ENCODE results near the gene PBX3. TPM values are rescaled to one million over a fixed set of nuclear protein-coding genes. Genes with fewer than 3 reads are reported as not detected.

Gene PBX3
- total RNA-seq, 1 experiment from 2014 or later, result 39.0 TPM

DNA sequence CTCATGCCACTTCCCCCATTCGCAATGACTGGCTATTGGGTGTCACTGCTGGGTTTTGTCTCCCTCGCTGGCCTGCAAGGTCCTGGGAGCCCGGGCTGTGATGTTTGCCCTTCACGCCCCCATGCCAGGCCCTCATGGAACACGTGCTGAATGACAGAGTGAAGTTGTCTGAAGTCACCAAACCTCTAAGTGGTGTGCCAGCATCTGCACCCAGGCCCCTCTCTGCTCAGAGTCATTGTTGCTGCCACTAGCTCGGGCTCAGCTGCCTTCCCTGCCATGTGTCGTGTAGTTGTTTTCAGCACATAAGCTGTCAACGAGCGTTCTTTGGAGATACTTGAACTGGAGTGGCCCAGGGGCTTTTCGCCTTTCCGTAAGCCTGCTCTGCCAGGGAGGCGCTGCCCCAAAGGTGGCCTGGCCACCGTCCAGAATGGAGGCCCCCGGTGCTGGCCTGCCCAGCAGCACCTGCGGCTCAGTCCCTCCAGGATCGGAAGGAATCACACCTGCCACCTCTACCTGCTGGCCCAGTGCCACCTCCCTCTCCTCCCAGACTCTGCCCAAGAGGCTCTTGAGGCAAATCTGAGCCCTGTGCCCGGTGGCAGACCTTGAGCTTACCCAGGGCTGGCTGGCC, 250.1 kb downstream of the PBX3 start:
- H3K27ac ChIP-seq (ENCODE audit: low read length), result no peak overlapping the region
- POLR2A ChIA-PET, result interaction anchor here (0.5 kb wide), 1 partner anchor 188 kb away, joined by 7 read pairs; no protein-coding TSS in a partner anchor
- in situ Hi-C loops (cut with HindIII; ENCODE audit: low pct_unique_long_range_greater_than_20kb, low sequenced_read_pairs) (no loop called here), intact Hi-C loops (cut with micrococcal nuclease; ENCODE audit: unreplicated experiment) (no loop called here)
- TF ChIP-seq, protein P1, sequence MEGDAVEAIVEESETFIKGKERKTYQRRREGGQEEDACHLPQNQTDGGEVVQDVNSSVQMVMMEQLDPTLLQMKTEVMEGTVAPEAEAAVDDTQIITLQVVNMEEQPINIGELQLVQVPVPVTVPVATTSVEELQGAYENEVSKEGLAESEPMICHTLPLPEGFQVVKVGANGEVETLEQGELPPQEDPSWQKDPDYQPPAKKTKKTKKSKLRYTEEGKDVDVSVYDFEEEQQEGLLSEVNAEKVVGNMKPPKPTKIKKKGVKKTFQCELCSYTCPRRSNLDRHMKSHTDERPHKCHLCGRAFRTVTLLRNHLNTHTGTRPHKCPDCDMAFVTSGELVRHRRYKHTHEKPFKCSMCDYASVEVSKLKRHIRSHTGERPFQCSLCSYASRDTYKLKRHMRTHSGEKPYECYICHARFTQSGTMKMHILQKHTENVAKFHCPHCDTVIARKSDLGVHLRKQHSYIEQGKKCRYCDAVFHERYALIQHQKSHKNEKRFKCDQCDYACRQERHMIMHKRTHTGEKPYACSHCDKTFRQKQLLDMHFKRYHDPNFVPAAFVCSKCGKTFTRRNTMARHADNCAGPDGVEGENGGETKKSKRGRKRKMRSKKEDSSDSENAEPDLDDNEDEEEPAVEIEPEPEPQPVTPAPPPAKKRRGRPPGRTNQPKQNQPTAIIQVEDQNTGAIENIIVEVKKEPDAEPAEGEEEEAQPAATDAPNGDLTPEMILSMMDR (IDR thresholded peaks at IDR 0.05), result no peak
- TF ChIP-seq TCF7L2 (IDR thresholded peaks at IDR 0.05; ENCODE audit: low read depth, low read length), result no peak
- TF ChIP-seq POLR2AphosphoS5 (IDR thresholded peaks at IDR 0.05; ENCODE audit: low read depth, low read length), result no peak
- TF ChIP-seq SIN3A (IDR thresholded peaks at IDR 0.05; ENCODE audit: borderline replicate concordance, insufficient read depth, low read depth, low read length), result no peak
- TF ChIP-seq, protein P2, sequence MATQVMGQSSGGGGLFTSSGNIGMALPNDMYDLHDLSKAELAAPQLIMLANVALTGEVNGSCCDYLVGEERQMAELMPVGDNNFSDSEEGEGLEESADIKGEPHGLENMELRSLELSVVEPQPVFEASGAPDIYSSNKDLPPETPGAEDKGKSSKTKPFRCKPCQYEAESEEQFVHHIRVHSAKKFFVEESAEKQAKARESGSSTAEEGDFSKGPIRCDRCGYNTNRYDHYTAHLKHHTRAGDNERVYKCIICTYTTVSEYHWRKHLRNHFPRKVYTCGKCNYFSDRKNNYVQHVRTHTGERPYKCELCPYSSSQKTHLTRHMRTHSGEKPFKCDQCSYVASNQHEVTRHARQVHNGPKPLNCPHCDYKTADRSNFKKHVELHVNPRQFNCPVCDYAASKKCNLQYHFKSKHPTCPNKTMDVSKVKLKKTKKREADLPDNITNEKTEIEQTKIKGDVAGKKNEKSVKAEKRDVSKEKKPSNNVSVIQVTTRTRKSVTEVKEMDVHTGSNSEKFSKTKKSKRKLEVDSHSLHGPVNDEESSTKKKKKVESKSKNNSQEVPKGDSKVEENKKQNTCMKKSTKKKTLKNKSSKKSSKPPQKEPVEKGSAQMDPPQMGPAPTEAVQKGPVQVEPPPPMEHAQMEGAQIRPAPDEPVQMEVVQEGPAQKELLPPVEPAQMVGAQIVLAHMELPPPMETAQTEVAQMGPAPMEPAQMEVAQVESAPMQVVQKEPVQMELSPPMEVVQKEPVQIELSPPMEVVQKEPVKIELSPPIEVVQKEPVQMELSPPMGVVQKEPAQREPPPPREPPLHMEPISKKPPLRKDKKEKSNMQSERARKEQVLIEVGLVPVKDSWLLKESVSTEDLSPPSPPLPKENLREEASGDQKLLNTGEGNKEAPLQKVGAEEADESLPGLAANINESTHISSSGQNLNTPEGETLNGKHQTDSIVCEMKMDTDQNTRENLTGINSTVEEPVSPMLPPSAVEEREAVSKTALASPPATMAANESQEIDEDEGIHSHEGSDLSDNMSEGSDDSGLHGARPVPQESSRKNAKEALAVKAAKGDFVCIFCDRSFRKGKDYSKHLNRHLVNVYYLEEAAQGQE (IDR thresholded peaks at IDR 0.05; ENCODE audit: insufficient read depth in 1 of 2, low read depth in 2 of 2, low read length in 1 of 2), result no peak
- no peaks in the 10 kb centered on the region for H3K36me3 ChIP-seq (ENCODE audit: control insufficient read depth, insufficient read depth, low read length)
- CTCF ChIA-PET, result no interaction called here
- H3K27me3 ChIP-seq (ENCODE audit: control insufficient read depth, insufficient read depth, low read length), result no peaks in the 10 kb centered on the region
- no peak for ATAC-seq
- no peaks in the 10 kb centered on the region for H3K9me3 ChIP-seq (ENCODE audit: control insufficient read depth, insufficient read depth, low read depth, low read length)
- H3K4me3 ChIP-seq (ENCODE audit: low read depth in 2 of 2, low read length in 2 of 2), result no peak overlapping the region
- H3K4me1 ChIP-seq (ENCODE audit: control insufficient read depth, insufficient read depth, low read length), result no peaks in the 10 kb centered on the region
- DNase-seq (ENCODE audit: low read depth, low spot score), result no peak
- BruUV-seq (replicated peaks), result no TSS peak

DNA sequence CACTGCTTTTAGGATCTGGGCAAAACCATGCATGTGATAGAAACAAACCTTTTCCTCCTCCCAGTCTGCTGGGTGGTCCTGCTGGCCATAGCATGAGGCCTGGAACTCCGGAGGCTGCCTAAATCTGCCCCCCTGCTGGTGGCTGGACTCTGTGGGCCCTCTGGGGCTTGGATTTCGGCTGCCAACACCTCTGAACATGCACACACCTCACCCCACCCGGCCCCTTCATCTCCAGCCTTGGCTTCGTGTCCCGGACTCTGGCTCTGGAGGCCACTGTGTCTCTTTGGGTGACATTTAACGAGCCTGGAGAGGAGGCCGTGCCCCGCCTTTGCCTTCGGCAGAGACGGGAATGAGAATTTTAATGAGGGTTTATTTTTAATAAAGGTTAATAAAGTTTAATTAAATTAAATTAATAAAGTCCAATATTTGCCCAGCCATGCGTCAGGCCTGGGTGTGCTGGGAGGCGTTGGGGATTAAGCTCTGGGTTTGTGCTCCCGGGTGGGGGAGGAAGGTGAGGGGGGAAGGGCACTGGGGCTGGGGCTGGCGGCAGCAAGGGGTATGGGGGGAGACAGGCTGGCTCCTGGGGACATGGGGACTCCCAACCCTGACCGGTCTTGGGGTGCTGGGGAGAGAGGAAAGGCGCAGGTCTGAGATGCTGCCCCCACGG, 251.8 kb downstream of the PBX3 start:
- ATAC-seq (no peak), DNase-seq (ENCODE audit: low read depth, low spot score) (no peak)
- no TSS peak for BruUV-seq (replicated peaks)
- Histone ChIP-seq H3K27ac (ENCODE audit: low read length) (no peak overlapping the region), H3K4me1 (ENCODE audit: control insufficient read depth, insufficient read depth, low read length) (no peaks in the 10 kb centered on the region), H3K27me3 (ENCODE audit: control insufficient read depth, insufficient read depth, low read length) (no peaks in the 10 kb centered on the region), H3K9me3 (ENCODE audit: control insufficient read depth, insufficient read depth, low read depth, low read length) (no peaks in the 10 kb centered on the region), H3K4me3 (ENCODE audit: low read depth in 2 of 2, low read length in 2 of 2) (no peak overlapping the region), H3K36me3 (ENCODE audit: control insufficient read depth, insufficient read depth, low read length) (no peaks in the 10 kb centered on the region)
- POLR2A ChIA-PET, result no interaction called here
- TF ChIP-seq SIN3A (IDR thresholded peaks at IDR 0.05; ENCODE audit: borderline replicate concordance, insufficient read depth, low read depth, low read length), result no peak
- TF ChIP-seq, protein P1 (IDR thresholded peaks at IDR 0.05), result no peak
- TF ChIP-seq TCF7L2 (IDR thresholded peaks at IDR 0.05; ENCODE audit: low read depth, low read length), result no peak
- TF ChIP-seq POLR2AphosphoS5 (IDR thresholded peaks at IDR 0.05; ENCODE audit: low read depth, low read length), result no peak
- TF ChIP-seq, protein P2 (IDR thresholded peaks at IDR 0.05; ENCODE audit: insufficient read depth in 1 of 2, low read depth in 2 of 2, low read length in 1 of 2), result no peak
- in situ Hi-C loops (cut with HindIII; ENCODE audit: low pct_unique_long_range_greater_than_20kb, low sequenced_read_pairs), result no loop called here
- CTCF ChIA-PET, result no interaction called here
- intact Hi-C loops (cut with micrococcal nuclease; ENCODE audit: unreplicated experiment), result no loop called here
